Activated CD4-positive, alpha-beta T cell treated with anti-CD3 and anti-CD28 coated beads, Interleukin-2, amount 50 U/mL, for 24 hours (primary cell): ENCODE data around the gene LYVE1.

Experiments used
- DNase-seq, 2 donors: peaks; one replicate each; pipeline ENCODE4 v3.0.0-alpha.2; 2020; ENCODE audit warnings: low read depth in 1 of 2, low spot score in 1 of 2

Gene LYVE1

DNA sequence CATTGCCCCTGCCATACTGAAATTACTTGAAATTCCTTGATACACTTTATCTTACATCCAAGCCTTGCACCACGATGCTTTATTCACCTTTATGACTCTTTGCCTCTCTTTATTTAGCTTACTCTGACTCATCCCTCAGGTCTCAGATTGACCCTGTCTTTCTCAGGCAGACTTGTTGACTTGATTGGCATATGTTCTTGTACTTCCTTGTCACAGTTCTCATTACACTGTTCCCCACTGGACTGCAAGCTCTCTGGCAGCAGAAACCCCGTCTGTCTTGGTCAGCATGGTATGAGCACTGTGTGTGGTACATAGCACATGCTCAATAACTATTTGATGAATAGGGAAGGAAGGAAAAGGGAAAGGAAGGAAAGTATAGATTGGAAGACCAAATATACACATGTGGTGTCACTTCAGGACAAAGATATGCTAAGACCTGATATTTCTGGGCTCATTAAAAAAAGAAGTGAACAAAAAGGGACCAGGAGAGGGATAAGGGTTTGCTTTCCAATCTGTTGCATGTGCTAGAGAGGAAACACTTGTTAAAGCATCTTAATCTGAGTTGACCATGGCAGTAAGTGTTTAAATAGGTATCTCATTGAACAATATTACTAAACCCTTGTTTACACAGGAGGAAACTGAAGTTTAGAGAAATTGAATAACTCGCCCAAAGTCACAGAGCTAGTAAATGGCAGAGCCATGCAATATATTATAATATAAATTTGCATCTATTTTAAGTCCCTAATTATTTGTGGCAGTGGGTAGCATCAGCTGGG, 7.2 kb downstream of the LYVE1 start:
- DNase-seq, result no peak

- no peak for DNase-seq
Measured at GRCh38 chr11:10558288-10558687, 10.2 kb downstream of the LYVE1 start.

- no peak for DNase-seq
Measured at GRCh38 chr11:10556590-10556989, 11.9 kb downstream of the LYVE1 start.

- no peak for DNase-seq
Measured at GRCh38 chr11:10551845-10552352, 16.6 kb downstream of the LYVE1 start.

DNA sequence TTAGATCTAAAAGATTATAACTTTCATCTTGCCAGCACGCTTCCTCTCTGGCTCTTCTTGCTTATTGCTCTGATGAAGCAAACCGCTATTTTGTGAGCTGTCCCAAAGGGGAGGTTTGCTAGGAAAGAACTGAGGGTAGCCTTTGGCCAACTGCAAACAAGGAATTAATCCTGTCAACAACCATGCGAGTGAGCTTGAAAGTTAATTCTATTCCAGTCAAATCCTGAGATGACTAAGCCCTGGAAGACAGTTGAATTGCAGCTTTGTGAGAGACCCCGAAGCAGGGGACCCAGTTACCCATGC, 17.2 kb downstream of the LYVE1 start:
- no peak for DNase-seq

DNA sequence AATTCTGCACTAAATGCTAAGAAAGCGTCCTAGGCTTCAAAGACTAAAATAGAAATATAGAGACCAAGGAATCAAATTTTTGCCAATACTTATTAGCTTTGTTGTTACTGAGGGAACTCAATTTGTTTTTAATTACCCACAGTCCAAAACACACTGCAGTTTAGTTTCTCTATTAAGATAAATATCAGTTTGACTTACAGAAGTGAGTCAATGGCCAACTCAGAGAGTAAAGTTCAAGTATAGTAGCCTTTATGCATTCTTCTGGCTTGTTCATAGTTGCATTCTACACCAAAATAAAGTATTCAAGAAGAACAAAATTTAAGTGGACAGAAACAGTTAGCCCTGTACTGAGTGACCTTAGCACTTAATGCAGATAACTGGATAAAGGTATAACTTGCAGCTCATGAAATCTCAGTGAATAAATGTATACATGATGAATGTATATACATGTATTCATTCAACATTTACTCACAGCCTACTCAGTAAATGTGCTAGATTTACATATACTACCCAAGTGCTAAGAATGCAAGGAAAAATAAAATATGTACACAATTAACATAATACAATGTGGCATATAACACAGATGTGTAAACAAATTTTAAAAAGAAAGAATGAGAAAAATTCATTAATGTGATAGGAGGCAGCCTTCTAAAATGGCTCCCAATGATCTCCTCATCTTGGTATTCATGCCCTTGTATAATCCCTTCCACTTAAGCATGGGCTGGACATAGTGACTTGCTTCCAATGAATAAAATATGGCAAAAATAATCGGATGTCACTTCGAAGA, 17.8 kb downstream of the LYVE1 start:
- no peak for DNase-seq

- DNase-seq, result no peak
Measured at GRCh38 chr11:10544491-10545465, 23.7 kb downstream of the LYVE1 start.

DNA sequence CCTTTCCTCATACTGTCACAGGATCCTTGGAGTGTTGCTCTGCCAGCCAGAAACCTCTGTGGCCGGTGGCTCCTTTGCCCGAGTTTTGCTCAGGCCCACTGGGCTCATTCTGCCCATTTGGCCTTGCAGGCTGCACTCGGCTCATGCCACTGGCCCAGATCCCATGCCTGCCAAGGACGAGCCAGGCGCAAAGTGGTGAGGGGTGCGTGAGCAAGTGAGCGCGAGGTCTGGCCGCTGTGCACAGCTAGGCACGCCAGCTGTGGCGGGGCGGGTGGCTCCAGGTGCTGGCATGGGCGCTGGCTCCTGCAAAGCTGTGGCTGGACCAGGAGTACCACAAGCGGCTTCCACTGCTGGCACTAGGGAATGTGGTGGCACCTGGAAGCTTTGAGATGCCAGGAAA, 24.7 kb downstream of the LYVE1 start:
- no peak for DNase-seq

- no peak for DNase-seq
Measured at GRCh38 chr11:10542776-10543175, 25.7 kb downstream of the LYVE1 start.

- no peak for DNase-seq
Measured at GRCh38 chr11:10541561-10541930, 26.9 kb downstream of the LYVE1 start.

- DNase-seq, result peak; percentile 93
Measured at GRCh38 chr11:10540915-10541560, 27.4 kb downstream of the LYVE1 start, which contains the start of gene RNF141. Gene RNF141, minus strand, starts transcription at chr11:10541187. Its CDS starts 7,029 bp downstream, at chr11:10534158.

DNA sequence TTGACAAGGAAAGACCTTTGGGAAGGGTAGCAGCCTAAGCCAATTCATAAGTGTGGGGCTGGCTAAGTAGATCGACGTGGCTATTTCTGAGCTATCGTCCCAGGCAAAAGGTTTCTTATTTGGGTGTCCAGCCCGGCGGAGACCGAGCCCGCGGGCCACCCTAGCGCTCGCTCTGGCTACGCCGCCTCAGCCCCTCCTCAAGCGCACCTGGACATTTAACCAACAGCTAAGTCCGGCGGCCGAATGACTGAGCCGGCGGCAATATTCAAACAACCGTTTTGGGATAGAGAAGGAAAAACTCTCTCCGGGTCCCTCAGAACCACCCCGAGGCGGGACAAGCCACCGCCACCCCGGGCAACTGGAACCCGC, 27.9 kb downstream of the LYVE1 start:
- no peak for DNase-seq

DNA sequence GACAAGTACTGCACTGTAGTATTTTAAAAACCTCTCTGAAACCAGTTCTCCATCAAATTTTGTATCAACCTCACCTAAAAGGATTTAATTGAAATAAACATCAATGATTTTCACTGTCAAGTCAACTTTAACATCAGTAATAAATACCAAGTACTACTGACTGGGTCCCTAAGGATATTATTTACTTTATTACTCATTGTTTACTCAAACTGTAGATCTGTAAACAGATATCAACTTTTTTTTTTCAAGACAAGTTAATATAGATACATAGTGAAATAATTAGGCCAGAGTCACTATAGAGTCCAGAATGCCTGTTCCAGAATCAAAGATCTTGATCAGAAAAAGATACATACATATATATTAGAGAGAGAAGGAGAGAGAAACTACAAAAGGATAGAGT, 29.1 kb downstream of the LYVE1 start:
- no peak for DNase-seq

- DNase-seq, result no peak
Measured at GRCh38 chr11:10538924-10539323, 29.5 kb downstream of the LYVE1 start.

GRCh38 chr11:10537600-10537999, 30.9 kb downstream of the LYVE1 start:
- no peak for DNase-seq

DNA sequence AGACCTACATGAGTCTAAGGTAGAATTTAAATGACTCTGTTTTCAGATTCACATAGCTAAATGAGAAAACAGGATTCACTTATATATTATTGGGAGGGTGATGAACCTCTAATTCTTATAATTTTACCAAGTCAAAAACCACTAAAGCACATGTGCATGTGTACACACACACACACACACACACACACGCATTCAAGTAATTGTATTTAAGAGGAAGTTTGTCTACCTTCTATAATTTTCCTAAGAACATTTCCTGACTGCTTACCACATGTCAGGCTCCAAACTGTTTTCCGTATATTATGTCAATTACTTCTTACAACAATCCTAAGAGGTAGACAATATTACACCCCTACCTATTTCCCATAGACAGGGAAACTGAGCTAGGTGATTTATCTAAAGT, 34.1 kb downstream of the LYVE1 start:
- DNase-seq, result no peak

DNA sequence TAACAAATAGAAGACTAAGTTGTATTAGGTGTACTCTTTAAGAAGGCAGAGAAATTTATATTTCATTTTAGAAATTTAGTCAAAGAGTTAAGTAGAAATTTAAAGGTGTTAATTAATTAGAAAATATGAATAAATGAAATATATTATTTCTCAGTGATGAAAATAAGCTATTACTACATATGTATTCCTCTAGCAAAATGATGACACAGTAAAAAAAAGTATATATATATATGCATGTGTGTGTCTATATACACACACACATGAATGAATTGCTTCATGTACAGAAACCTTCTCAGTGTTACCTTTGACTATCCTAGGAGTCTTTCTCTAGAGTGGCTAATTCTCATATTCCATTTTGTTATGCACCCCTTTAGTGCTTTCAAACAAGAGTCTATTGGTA, 35.1 kb downstream of the LYVE1 start:
- DNase-seq, result no peak

- no peak for DNase-seq
Measured at GRCh38 chr11:10532526-10532925, 35.9 kb downstream of the LYVE1 start.

GRCh38 chr11:10529279-10529678, 39.2 kb downstream of the LYVE1 start:
- DNase-seq, result no peak

- DNase-seq, result no peak
Measured at GRCh38 chr11:10528121-10528520, 40.3 kb downstream of the LYVE1 start.
